ENCODE results near the gene HS3ST5.
"Not testable (repeated sequence)": the region's sequence is repeated elsewhere in the genome, so short reads cannot be mapped to it uniquely, and the experiment has no call there.

HS3ST5 gene

GRCh38 chr6:114181664-114182063 is 161.2 kb downstream of the HS3ST5 start:
- no peak for DNase-seq

GRCh38 chr6:114179411-114179810 is 163.4 kb downstream of the HS3ST5 start:
- no peak for DNase-seq

DNA sequence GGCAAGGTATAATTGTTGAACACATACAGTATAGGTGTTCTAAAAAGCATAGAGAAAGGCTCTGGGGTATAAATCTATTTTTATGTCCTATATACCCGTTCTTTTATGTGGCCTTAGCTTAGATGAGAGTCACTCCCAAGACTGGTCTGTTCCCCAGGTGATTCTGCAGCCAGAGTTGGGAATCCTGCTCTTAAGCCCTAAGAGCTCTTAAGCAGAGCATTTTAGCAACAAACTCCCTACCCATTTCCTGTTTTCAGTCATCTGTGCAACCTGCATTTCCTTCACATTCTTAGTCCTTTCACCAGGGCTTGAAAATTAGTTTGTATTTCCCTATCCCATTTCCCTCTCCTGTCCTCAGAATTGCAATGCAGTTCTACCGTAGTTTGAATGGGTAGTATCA is 166.1 kb downstream of the HS3ST5 start:
- DNase-seq = no peak

DNA sequence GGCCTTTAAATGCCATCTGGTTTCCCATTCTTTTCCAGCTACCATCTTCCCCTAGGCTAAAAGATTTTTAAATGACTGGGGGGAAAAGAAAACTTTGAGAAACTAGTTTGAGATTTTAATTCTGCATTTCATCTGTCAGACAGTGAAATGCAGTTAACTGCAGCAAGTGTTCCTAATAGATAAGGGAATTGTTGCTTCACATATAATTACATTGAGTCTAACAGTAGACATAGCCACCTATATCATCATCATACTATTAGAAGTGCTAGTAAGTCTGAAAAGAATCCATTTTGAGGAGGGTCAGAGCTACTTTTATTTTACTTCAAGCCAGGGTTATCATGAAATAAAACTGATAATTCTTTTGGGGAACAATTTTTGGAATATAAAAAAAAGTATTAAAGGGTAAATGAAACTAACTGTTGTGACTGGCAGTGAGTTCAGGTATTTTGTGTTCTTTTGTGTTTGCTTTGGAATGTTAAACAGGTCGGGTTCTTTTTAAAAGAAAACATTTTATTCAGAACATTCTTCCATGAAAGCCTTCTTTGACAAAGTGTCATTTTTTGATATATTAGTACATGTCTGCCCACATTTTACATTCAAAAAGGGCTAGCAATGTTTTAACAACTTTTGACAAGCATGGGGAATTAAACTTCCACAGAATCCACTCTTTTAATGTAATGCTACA is 170.1 kb downstream of the HS3ST5 start:
- no peak for DNase-seq

DNA sequence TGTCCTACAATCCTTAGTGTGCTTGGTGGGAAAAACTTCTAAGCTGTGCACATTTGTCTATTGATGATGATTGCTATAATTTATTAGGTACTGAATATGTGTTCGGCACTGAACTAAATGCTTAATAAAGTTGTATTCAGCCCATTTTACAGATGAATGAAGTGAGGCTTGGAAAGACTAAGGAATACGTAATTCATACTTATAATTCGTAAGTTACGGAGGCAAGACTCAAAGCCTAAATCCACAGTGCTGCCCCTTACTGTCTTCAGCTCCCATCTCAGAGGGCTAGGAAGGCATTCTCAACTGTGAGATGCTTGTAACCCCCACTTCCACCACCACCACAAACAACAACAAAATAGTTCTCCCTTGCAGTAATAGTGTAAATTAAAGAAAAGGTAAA is 171.3 kb downstream of the HS3ST5 start:
- no peak for DNase-seq

DNA sequence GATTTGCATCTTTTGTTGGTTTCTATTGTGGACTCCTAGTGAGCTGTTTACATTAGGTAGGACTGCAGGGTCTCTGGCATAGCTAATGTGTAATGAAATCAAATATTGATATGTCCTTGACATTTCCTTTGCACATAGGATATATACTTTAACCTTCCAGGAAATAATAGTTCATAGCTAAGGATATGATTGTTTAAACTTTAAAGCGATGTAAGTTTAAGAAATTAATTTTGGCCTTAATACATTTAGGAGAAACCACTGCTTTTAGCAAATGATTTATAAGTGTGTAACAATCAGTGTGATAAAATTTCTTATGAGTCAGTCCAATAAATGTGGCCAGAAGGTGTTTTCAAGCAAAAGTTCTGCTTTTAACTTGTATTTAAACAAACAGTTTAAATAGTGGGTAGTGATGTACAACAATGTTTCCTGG is 171.8 kb downstream of the HS3ST5 start:
- DNase-seq = no peak

GRCh38 chr6:114170372-114170771 is 172.5 kb downstream of the HS3ST5 start:
- no peak for DNase-seq

DNA sequence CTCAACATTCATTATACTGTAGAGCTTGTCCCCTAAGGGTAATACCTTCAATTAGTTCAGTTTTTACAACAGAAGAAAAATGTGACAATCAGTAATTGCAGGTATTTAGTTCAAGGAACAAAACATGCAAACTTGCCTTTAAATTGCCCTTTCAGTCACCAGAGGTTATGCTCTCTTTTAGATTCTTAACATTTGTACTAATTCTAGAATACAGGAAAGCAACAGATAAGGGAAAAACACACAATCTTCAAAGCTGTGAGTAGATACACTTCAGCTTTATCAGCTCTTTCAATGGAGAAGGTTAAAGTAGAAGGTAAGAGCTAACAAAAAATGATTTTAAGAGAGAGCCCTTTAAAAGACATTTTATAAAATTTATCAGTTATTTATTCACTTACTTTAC is 173.1 kb downstream of the HS3ST5 start:
- DNase-seq = no peak

GRCh38 chr6:114167583-114168576 is 174.9 kb downstream of the HS3ST5 start:
- DNase-seq = no peak

DNA sequence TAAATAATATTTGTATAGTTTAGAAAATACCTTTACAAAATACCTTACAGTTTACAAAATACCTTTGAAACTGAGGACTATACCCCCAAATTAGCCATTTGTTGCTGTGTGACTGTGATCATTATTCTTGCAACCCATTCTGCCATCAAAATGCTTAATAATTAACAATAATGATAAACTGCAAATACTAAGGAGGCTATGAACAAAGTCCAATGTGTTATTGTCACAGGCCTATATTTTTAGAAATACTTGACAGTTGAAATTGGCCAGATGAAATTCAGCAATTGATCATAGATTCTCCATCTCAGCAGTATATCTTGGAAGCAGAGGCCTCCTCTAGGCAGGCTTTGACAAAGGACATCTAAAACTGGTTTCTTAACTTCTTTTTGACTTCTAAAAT is 178.6 kb downstream of the HS3ST5 start:
- no peak for DNase-seq

DNA sequence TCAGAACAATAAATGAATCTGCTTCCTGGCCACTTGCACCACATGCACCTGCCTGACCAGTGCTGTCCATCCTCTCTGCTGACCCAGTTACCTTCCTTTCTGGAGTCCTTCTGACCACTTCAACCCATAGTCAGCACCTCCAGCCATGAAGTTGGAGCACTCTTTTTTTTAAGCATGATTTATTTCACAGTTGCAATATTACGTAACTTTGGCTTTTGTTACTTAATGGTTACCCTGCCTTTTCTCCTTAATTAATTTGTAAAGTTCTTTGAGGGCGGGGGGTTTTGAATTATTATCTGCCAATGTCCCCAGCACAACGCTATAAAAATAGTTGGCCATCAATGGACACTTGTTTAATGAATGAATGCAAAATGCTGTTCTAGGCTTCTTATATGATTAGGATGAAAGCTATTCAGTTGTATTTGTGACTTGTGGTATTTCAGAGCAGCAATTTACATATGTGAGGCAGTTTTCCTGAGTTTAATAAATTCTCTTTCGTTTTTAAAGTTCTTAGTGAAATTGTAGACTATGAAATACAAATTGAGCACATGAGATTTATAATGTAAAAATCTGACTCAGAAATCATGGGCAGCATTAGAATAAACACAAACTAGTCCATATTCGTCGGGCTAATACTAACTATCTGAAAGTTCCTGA is 180.0 kb downstream of the HS3ST5 start:
- DNase-seq = no peak

DNA sequence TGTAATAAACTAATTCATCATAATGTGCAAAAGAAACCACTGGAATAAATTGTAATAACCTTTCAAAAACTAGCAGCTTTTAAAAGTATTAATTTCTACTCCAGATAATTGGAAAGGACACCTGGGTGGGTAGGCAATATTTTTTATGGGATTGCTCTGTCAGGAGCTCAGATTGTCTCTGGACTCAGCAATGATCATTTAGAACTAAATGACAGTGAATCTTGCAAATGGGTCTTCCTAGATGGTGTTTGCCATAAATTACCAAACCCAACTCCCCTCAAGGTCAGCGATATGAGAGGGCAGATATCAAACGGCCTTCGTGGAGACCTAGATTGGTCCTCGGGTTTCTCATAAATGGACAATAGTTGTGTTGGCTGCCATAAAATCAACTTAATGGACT is 181.9 kb downstream of the HS3ST5 start:
- no peak for DNase-seq

DNA sequence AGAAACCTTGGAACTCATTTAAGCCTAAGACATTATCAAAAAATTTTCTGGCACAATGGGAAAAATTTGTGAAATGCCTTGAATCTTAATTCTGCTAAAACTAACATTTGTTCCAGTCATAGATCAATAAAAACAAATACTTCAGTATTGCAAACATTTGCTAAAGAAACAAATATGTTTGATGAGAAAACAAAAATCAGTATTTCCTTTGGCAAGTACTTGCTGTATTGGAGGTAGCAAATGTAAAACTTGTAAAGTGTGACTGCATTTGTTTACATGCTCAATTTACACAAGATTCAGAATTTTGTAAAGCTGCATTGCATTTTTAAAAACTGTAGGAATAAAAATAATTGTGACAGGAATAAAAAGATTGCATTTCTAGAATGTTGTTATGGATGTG is 183.1 kb downstream of the HS3ST5 start:
- DNase-seq = no peak

GRCh38 chr6:114158838-114159694 is 183.8 kb downstream of the HS3ST5 start:
- no peak for DNase-seq

DNA sequence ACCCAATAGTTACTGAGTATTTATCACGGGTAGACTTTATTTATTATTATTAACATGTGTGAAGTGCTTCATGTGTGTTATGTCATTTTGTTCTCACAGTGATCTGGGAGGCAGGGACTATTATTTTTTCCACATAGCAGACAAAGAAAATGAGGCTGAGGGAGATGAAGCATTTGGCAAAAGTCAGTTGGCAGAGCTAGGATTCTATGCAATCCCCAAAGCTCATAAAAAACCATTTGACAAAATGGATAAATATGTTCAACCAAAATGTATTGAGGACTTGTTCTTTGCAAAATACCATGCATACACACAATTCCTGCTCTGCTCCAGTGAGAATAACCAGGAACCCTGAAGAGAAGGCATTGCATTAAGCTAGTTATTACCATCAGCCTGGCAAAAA is 184.4 kb downstream of the HS3ST5 start:
- DNase-seq = no peak

- DNase-seq = no peak
These were observed 185.0 kb downstream of the HS3ST5 start for GRCh38 chr6:114157848-114158247.

- no peak for DNase-seq
These were observed 187.1 kb downstream of the HS3ST5 start for GRCh38 chr6:114155763-114156162.

GRCh38 chr6:114154812-114155211 is 188.0 kb downstream of the HS3ST5 start:
- DNase-seq = no peak

DNA sequence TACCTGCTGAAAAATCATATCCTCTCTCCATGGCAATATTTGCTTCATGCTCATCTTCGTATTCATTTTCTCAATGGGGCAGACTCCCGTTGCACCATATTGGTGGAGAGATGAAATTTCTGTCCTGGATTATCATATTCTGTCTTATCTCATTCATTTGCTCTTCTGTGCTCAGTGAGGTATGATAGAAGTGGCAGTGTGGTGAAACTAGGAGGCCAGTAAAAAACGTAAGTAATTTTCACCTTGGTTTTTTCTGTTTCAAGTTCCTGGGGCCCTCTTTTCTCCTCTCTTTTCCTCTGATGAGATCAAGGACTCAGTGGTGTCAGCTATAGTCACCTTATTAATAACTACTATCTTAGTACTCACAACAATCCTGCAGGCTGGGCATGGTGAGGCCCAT is 189.4 kb downstream of the HS3ST5 start:
- no peak for DNase-seq

- DNase-seq = no peak
These were observed 191.6 kb downstream of the HS3ST5 start for GRCh38 chr6:114151064-114151690.

- DNase-seq = not testable (repeated sequence)
These were observed 193.6 kb downstream of the HS3ST5 start for GRCh38 chr6:114149182-114149581.

All from NCI-H2107 (cell line).